ENCODE results near the gene VWA3B. TPM values are rescaled to one million over a fixed set of nuclear protein-coding genes. Genes with fewer than 3 reads are reported as not detected.

VWA3B gene
- total RNA-seq, 1 donor from 2014 or later, result not detected

- Histone ChIP-seq H3K4me3 (ENCODE audit: low read depth, low read length) (no peak overlapping the region), H3K36me3 (ENCODE audit: control insufficient read depth, insufficient read depth, low read length) (no peaks in the 10 kb centered on the region), H3K27me3 (ENCODE audit: control insufficient read depth, insufficient read depth, low read length) (peaks cover 5% of the 10 kb centered on the region)
- DNase-seq (ENCODE audit: low read depth) (no peak), FAIRE-seq (no peak)
- no peak for TF ChIP-seq CTCF (IDR thresholded peaks at IDR 0.05; ENCODE audit: insufficient read depth, low read length, severe bottlenecking)
These were observed 125.4 kb downstream of the VWA3B start for GRCh38 chr2:98212092-98213000.

- FAIRE-seq (no peak), DNase-seq (ENCODE audit: low read depth) (peak; percentile 51)
- H3K4me3 ChIP-seq (ENCODE audit: low read depth, low read length), result no peak overlapping the region
- H3K36me3 ChIP-seq (ENCODE audit: control insufficient read depth, insufficient read depth, low read length), result no peaks in the 10 kb centered on the region
- H3K27me3 ChIP-seq (ENCODE audit: control insufficient read depth, insufficient read depth, low read length), result peaks cover 5% of the 10 kb centered on the region
- TF ChIP-seq CTCF (IDR thresholded peaks at IDR 0.05; ENCODE audit: insufficient read depth, low read length, severe bottlenecking), result no peak
These were observed 129.6 kb downstream of the VWA3B start for GRCh38 chr2:98216616-98217015.

GRCh38 chr2:98219152-98219551, 132.2 kb downstream of the VWA3B start:
- DNase-seq (ENCODE audit: low read depth) (no peak), FAIRE-seq (no peak)

GRCh38 chr2:98233941-98234340, 147.0 kb downstream of the VWA3B start:
- H3K4me3 ChIP-seq (ENCODE audit: low read depth, low read length), result no peak overlapping the region
- no peak for FAIRE-seq
- no peak for DNase-seq (ENCODE audit: low read depth)

More at GRCh38 chr2:98219152-98219551, 132.2 kb downstream of the VWA3B start:
- Histone ChIP-seq H3K27me3 (ENCODE audit: control insufficient read depth, insufficient read depth, low read length) (no peaks in the 10 kb centered on the region), H3K36me3 (ENCODE audit: control insufficient read depth, insufficient read depth, low read length) (no peaks in the 10 kb centered on the region), H3K4me3 (ENCODE audit: low read depth, low read length) (no peak overlapping the region)
- TF ChIP-seq CTCF (IDR thresholded peaks at IDR 0.05; ENCODE audit: insufficient read depth, low read length, severe bottlenecking), result no peak

GRCh38 chr2:98234776-98235175, 147.8 kb downstream of the VWA3B start:
- Histone ChIP-seq H3K36me3 (ENCODE audit: control insufficient read depth, insufficient read depth, low read length) (no peaks in the 10 kb centered on the region), H3K27me3 (ENCODE audit: control insufficient read depth, insufficient read depth, low read length) (no peaks in the 10 kb centered on the region), H3K4me3 (ENCODE audit: low read depth, low read length) (no peak overlapping the region)
- no peak for DNase-seq (ENCODE audit: low read depth)
- FAIRE-seq, result no peak
- TF ChIP-seq CTCF (IDR thresholded peaks at IDR 0.05; ENCODE audit: insufficient read depth, low read length, severe bottlenecking), result no peak

More at GRCh38 chr2:98233941-98234340, 147.0 kb downstream of the VWA3B start:
- no peaks in the 10 kb centered on the region for H3K36me3 ChIP-seq (ENCODE audit: control insufficient read depth, insufficient read depth, low read length)
- H3K27me3 ChIP-seq (ENCODE audit: control insufficient read depth, insufficient read depth, low read length), result no peaks in the 10 kb centered on the region
- no peak for TF ChIP-seq CTCF (IDR thresholded peaks at IDR 0.05; ENCODE audit: insufficient read depth, low read length, severe bottlenecking)

All from bronchial epithelial cell (primary cell).